Bronchial epithelial cell (primary cell): ENCODE measurements around the gene MSMB. TPM values are rescaled to one million over a fixed set of nuclear protein-coding genes. Genes with fewer than 3 reads are reported as not detected.
"Not testable (repeated sequence)": the region's sequence is repeated elsewhere in the genome, so short reads cannot be mapped to it uniquely, and the experiment has no call there.

Experiments used
- DNase-seq: peaks from one replicate; pipeline ENCODE4 v3.0.0-alpha.2; 2010; ENCODE audit warnings: low read depth
- FAIRE-seq: peaks from 2 replicates; lab custom pipeline; 2011; peaks lifted over from hg19 to GRCh38; lab: Jason Lieb, UNC
- H3K27me3 ChIP-seq: 2 replicates; pipeline ENCODE4 v1.5.1; 2011; ENCODE audit warnings: low read length; ENCODE audit not compliant: control insufficient read depth, insufficient read depth
- H3K36me3 ChIP-seq: 2 replicates; pipeline ENCODE4 v1.5.1; 2011; ENCODE audit warnings: low read length; ENCODE audit not compliant: control insufficient read depth, insufficient read depth
- H3K4me3 ChIP-seq: 2 replicates; pipeline ENCODE4 v1.5.1; 2011; ENCODE audit warnings: mild to moderate bottlenecking, low read depth, low read length, control low read depth
- CTCF ChIP-seq: IDR thresholded peaks from 2 replicates; pipeline ENCODE4 v1.5.1; 2011; ENCODE audit warnings: mild to moderate bottlenecking, moderate library complexity, low read length, control low read depth, inconsistent platforms; ENCODE audit not compliant: insufficient read depth, severe bottlenecking
- total RNA-seq: library from RNA; depleted of rRNA; stranded (reverse); fragments of >200 nt; gene quantifications from 2 replicates; pipeline ENCODE4 v1.2.1, GENCODE V29; 2014

Gene MSMB
- total RNA-seq, 1 donor from 2014 or later = 1.1 TPM

GRCh38 chr10:46064269-46064817 lies 18.3 kb upstream of the MSMB start:
- Histone ChIP-seq H3K4me3 (no peak overlapping the region), H3K27me3 (no peaks in the 10 kb centered on the region), H3K36me3 (no peaks in the 10 kb centered on the region)
- FAIRE-seq (no peak), DNase-seq (no peak)
- no peak for TF ChIP-seq CTCF

- no peak overlapping the region for H3K4me3 ChIP-seq
- DNase-seq (no peak), FAIRE-seq (no peak)
- no peak for TF ChIP-seq CTCF
- H3K36me3 ChIP-seq = no peaks in the 10 kb centered on the region
- no peaks in the 10 kb centered on the region for H3K27me3 ChIP-seq
These were observed 16.8 kb upstream of the MSMB start for GRCh38 chr10:46062723-46063428.

GRCh38 chr10:46060706-46061105 lies 14.6 kb upstream of the MSMB start:
- FAIRE-seq = no peak
- H3K27me3 ChIP-seq = no peaks in the 10 kb centered on the region

GRCh38 chr10:46057927-46058326 lies 11.9 kb upstream of the MSMB start:
- H3K4me3 ChIP-seq, H3K27me3 ChIP-seq, DNase-seq, H3K36me3 ChIP-seq, FAIRE-seq: not testable (repeated sequence)

More at GRCh38 chr10:46060706-46061105, 14.6 kb upstream of the MSMB start:
- Histone ChIP-seq H3K4me3 (no peak overlapping the region), H3K36me3 (no peaks in the 10 kb centered on the region)
- no peak for TF ChIP-seq CTCF
- no peak for DNase-seq

- no peaks in the 10 kb centered on the region for H3K36me3 ChIP-seq
- TF ChIP-seq CTCF = no peak
- DNase-seq (no peak), FAIRE-seq (no peak)
- no peak overlapping the region for H3K4me3 ChIP-seq
- no peaks in the 10 kb centered on the region for H3K27me3 ChIP-seq
These were observed 11.0 kb upstream of the MSMB start for GRCh38 chr10:46057038-46057437.

GRCh38 chr10:46055771-46056170 lies 9.7 kb upstream of the MSMB start:
- no peak overlapping the region for H3K4me3 ChIP-seq
- no peak for TF ChIP-seq CTCF
- H3K36me3 ChIP-seq = no peaks in the 10 kb centered on the region
- peak; percentile 40 for DNase-seq
- no peak for FAIRE-seq
- H3K27me3 ChIP-seq = no peaks in the 10 kb centered on the region
